HG03432 (cell line): ENCODE measurements around the gene MLXIP.

Experiments
- ATAC-seq: cut with Tn5 transposase; IDR thresholded peaks from one replicate; pipeline ENCODE4 v1.9.1; 2021; ENCODE audit warnings: mild to moderate bottlenecking, moderate library complexity; ENCODE audit not compliant: unreplicated experiment

The MLXIP gene

DNA sequence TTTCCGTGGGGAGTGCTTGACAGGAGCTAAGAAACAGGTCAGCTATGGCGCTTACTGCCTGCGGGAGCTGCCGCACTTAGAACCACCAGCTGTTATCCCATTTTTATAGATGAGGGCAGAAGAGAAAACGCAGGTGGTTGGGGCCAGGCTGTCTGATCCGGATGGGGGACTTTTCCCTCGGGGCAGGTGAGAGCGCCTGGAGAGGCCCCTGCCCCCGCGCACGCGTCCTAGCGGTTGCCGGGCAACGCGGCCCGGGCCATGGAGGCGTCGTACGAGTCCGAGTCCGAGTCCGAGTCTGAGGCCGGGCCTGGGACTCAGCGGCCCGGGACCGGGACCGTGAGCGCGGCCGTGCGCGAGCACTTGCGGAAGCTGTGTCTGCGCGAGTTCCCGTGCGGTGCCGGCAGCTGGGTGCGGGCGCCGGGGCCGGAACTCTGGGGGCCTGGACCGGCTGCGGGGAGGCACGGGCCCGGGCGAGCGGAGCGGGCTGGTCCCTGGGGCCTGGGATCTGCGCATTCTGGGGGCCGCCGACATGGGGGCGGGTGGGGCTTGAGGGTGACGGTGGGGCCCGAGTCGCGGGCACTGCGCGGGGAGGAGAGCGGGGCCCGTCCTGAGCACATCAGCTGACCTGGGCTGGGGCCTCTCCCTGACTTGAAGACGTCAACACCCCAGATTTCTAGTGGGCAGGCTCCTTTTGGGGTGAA is 104.5 kb downstream of the MLXIP start, which contains the start of gene LRRC43:
Gene LRRC43, plus strand, starts transcription at position 237 of the 701 bp plus-strand sequence. Its CDS starts 22 bp downstream, at position 259.
- ATAC-seq: no peak

DNA sequence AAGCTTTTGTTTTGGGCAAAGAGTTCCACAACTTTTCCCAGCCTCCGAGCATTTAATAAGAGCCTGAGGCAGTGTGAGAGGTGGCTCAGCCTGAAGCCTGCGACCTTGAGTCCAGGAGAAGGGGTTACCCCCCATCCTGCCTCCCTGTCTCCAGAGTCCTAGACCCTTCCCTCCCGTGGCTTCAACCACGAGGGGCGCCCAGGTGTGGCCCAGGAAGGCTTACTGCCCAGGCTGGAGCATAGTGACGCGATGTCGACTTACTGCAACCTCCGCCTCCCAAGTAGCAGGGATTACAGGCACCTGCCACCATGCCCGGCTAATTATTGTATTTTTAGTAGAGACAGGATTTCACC is 105.0 kb downstream of the MLXIP start:
- no peak for ATAC-seq

DNA sequence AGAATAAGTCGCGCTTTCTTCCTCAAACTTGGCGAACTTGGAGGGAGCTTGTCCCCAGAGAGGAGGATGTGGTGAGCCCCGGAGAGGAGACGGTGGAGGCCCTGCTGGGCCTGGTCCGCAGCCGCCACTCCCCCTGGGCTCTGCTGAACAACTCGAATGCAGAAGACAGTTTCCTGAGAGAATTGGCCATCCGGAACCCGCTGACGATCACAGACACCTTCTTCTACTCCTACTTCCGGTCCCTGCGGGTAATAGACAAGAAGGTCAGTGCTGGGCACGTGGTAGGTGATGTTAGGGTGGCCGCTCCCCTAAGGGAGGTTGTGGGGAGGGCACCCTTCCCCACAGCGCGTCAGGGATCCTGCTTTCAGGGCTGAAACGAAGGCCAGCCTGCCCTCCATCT is 106.0 kb downstream of the MLXIP start:
- ATAC-seq: no peak

DNA sequence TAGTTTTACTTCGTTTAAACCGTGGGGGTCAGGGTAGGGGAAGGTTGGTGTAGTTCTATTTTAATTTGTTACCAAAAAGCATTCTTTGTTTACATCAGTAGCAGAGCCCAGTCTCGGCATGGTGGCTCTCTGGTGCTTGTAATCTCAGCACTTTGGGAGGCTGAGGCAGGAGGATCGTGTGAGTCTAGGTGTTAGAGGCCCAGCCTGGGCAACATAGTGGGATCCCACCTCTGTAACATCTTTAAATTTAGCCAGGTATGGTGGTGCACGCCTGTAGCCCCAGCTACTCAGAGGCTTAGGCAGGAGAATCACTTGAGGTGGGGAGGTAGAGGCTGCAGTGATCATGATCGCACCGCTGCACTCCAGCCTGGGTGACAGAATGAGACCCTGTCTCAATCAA is 106.5 kb downstream of the MLXIP start:
- no peak for ATAC-seq

DNA sequence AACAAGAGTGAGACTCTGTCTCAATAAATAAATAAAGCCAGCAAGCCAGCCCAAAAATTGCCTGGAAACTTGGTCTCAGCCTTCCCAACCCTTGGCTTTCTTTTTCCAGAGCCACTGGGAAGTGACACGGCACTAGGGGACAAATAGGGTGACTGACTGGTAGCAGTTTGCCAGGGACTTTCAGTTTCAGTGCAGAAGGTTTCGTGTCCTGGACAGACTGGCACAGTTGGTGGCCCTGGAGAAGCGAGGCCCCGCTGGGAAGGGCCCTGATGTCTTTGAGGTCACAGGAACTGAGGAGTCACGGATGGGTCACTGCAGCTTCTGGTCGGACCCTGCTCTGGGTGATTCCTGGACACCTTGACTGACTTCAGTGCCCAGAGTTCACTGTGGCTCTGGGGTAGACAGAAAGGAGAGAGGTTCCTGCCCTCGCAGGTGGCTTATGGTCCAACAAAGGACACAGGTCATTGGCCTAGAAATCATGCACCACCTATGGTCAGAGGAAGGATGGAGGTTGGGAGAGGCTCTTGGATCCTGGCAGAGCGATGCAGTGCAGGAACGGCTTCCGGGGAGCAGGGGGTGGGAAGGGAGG is 107.0 kb downstream of the MLXIP start:
- ATAC-seq: no peak

DNA sequence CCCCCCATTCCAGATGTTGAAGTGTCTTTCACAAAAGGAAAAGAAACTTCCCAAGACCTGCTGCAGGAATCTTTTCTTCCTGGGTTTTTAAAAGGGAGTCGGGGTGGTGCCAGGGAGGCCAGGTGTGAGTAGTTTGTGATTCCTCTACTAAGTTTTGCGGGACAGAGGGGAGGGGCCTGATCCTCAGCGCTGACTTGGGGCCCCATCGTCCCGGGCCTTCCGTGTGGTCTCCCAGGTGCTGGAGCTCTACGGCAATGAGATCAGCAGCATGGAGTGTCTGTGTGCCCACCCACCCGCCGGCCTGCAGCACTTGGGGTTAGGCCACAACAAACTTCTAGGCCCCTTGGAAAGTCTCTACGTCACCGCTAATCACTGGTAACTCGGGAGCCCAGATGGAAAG is 108.9 kb downstream of the MLXIP start:
- ATAC-seq: no peak

DNA sequence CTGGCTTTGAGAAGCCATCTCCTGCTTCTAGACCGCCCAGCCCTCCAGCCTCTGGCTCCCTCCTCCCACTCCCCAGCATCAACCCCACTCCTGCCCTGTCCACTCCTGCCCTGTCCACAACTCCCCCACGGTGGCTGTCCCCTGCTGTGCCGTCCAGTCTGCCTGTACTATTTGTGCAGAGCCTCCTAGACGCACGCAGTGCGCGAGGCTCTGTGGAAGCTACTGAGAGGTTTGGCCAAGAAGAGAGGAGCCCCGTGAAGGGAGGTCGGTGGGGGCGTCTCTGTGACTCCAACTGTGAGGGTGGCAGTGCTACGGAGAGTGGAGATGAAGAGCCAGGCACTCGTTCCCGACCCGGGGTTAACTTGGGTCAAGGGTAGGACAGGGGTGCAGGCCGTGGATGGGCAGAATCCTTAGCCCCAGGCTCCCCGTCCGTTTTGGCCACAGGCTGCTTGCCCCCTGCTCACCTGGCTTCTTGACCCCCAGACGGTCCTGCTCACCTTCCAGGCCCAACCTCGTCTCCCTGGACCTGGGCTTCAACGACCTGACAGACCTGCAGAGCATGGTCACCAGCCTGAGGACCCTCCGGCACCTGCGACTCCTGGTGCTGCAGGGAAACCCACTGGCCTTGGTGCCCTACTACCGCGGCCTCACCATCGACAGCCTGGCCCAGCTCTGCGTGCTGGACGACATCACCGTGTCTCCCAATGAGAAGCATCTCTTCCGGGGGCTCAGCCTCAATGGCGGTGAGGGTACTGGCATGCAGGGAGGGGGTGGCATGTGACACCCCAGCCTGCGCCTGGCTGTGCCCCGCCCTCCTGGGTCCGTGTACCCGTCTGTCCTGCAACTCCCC is 111.3 kb downstream of the MLXIP start:
- no peak for ATAC-seq

DNA sequence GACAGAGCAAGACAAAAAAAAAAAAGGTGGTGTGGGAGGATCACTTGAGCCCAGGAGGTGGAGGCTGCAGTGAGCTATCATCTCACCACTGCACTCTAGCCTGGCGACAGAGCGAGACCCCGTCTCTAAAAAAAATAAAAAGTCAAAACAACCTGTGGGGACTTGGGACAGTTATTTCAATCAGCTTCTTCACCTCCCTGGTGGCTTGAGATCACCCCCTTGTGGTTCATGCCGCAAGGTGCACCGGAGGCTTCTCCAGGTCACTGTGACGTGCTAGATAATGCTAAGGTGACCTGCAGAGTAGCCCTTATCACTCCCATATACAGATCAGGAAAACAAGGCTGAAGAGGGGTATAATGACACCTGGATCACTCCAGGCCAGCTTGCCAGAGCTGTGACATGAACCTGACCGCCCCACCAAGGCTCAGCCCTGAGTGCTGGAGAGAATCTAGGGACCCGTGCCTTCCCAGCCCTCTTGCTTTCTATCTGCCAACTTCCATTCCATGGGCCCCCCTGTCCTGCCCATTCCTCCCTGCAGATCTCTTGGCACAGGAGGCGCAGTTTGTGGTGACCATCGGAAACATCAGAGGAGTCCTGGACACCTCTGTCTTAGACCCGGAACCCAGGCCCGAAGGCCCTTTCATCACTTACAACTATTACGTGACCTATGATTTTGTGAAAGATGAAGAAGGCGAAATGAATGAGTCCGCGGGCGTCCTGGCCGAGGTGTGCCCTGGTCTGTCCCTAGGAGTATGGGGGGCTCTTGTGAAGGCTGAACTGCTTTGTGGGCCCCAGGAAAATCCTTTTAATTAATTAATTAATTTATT is 112.5 kb downstream of the MLXIP start:
- no peak for ATAC-seq

DNA sequence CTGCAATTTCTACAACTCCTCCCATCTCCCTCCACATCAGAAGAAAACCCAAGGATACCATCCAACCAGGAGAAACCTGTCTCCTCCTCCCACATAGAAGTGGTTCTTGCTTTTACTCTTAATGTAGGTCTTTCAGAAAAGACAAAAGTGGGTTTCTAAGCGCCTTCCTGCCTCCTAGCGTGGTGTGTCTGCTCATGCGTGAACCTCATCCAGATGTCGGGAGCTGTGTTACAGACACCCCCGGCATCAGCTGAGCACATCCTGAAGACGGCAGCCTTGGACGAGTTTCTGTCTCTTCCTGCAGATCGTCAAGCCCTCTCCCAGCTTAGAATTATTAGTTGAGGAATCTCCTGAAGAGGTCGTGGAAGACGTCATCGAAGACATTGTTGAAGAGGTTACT is 113.9 kb downstream of the MLXIP start:
- no peak for ATAC-seq

DNA sequence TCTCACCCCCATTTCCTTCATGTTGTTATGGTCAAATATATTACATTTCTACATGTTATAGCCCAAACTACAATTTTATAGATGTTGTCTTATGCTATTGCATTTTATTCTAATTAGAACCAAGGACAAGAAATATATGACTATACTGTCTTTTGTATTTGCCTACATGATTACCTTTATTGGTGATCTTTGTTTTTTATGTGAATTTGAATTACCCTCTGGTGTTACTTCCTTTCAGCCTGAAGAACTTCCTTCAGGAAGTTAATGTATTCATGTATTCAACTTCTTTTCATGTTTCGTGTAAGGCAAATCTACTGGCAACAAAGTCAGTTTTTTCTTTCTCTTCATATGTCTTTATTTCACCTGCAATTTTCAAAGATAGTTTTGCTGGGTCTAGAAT is 116.2 kb downstream of the MLXIP start:
- no peak for ATAC-seq

DNA sequence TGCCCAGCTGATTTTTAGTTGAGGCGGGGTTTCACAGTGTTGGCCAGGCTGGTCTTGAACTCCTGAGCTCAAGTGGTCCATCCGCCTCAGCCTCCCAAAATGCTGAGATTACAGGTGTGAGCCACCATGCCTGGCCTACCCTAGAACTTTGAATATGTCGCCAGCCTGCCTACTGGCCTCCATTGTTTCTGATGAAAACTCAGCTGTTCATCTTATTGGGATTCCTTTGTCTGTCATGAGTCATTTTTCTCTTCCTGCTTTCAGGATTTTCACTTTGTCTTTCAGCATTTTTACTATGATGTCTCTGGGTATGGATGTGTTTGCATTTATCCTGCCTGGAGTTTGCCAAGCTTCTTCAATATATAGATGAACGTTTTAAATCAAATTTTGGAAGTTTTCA is 116.8 kb downstream of the MLXIP start:
- ATAC-seq: no peak
